ENCODE data around the gene TUBA1C. TPM values are rescaled to one million over a fixed set of nuclear protein-coding genes. Genes with fewer than 3 reads are reported as not detected.
A peak's percentile ranks its signal among the peaks of the same experiment; 100 is the strongest.

The TUBA1C gene
- total and polyA plus RNA-seq, 2 of the 4 experiments (the other 2 are of a cell fraction) = 1,420 to 2,555 TPM

- TF ChIP-seq CTCF (conservative IDR thresholded peaks at IDR 0.05; ENCODE audit: low read depth, low read length) (no peak), CEBPB (IDR thresholded peaks at IDR 0.05; ENCODE audit: low read depth, low read length) (no peak), RFX5 (IDR thresholded peaks at IDR 0.05; ENCODE audit: low read depth, low read length) (no peak)
Measured at GRCh38 chr12:49277466-49277865, 12.6 kb downstream of the TUBA1C start (continued).

GRCh38 chr12:49279706-49280159, 14.9 kb downstream of the TUBA1C start:
- Histone ChIP-seq H3K4me3 (ENCODE audit: insufficient read depth, low read depth, low read length) (no peak overlapping the region), H3K79me1 (ENCODE audit: low read depth in 1 of 2, low read length in 2 of 2) (peaks cover 0 to 3% of the 10 kb centered on the region in 2 experiments; a peak in 2 of 4 replicates), H3K4ac (ENCODE audit: low read depth, low read length) (no peak overlapping the region), H3K56ac (ENCODE audit: extremely low read depth, insufficient read depth, low read length) (no peak overlapping the region), H2AK9ac (replicated peaks; ENCODE audit: low read depth, low read length, poor library complexity) (no peak overlapping the region), H2AFZ (replicated peaks; ENCODE audit: low read length, poor library complexity) (no peak overlapping the region), H4K91ac (ENCODE audit: insufficient read depth, low read depth, low read length) (no peak overlapping the region), H3K27ac (ENCODE audit: insufficient read depth, low read length) (no peak overlapping the region), H3K4me1 (ENCODE audit: control insufficient read depth, insufficient read depth, low read length) (no peaks in the 10 kb centered on the region), H2BK20ac (ENCODE audit: low read depth, low read length) (no peak overlapping the region), H3K23ac (ENCODE audit: low read depth, low read length) (no peak overlapping the region; the same call in 1 of the 2 replicates), H4K20me1 (ENCODE audit: insufficient read depth, low read length) (peaks cover 18% of the 10 kb centered on the region; the same call in 1 of the 2 replicates), H2BK15ac (ENCODE audit: low read depth, low read length) (no peak overlapping the region), H4K8ac (ENCODE audit: low read depth in 2 of 2, low read length in 2 of 2) (no peak overlapping the region), H4K5ac (ENCODE audit: low read depth, low read length) (no peak overlapping the region), H3K18ac (ENCODE audit: low read depth, low read length) (no peak overlapping the region), H3K9me3 (ENCODE audit: control insufficient read depth, insufficient read depth, low read length) (no peaks in the 10 kb centered on the region), H3K9ac (ENCODE audit: low read depth, low read length) (no peak overlapping the region), H2BK5ac (ENCODE audit: low read depth, low read length, poor library complexity, severe bottlenecking) (no peak overlapping the region), H3K4me2 (ENCODE audit: low read depth, low read length) (no peak overlapping the region), H3K27me3 (ENCODE audit: control insufficient read depth, insufficient read depth, low read length) (peaks cover 4% of the 10 kb centered on the region; the same call in 1 of the 2 replicates), H3K14ac (replicated peaks; ENCODE audit: low read depth, low read length) (no peak overlapping the region), H2AK5ac (ENCODE audit: low read depth, low read length) (no peak overlapping the region), H3K36me3 (ENCODE audit: control insufficient read depth, insufficient read depth, low read length) (no peaks in the 10 kb centered on the region; the same call in 1 of the 2 replicates), H3K9me1 (ENCODE audit: insufficient read depth, low read length) (peaks cover 4% of the 10 kb centered on the region; the same call in 1 of the 2 replicates), H2BK120ac (ENCODE audit: low read depth, low read length) (no peak overlapping the region)
- no TSS peak for BruUV-seq (replicated peaks)
- intact Hi-C loops (cut with micrococcal nuclease) = no loop called here
- dilution Hi-C loops (cut with HindIII; ENCODE audit: low sequenced_read_pairs, unreplicated experiment) = no loop called here
- ATAC-seq (ENCODE audit: low read depth) (no peak), DNase-seq (no peak)
- ChIA-PET CTCF (interaction anchor here (1.4 kb wide), 1 partner anchor 9 kb away, joined by 5 read pairs; no protein-coding TSS in a partner anchor), POLR2A (ENCODE audit: unreplicated experiment) (no interaction called here)
- no peak for TF ChIP-seq CHD1 (IDR thresholded peaks at IDR 0.05; ENCODE audit: low read depth, low read length)
- no peak for TF ChIP-seq RCOR1 (IDR thresholded peaks at IDR 0.05; ENCODE audit: insufficient replicate concordance, low read length)
- no peak for TF ChIP-seq MAFK (IDR thresholded peaks at IDR 0.05; ENCODE audit: low read depth, low read length)
- 0 out of 2 replicates have a peak, but pooled peaks have one; percentile 27 for TF ChIP-seq CEBPB (IDR thresholded peaks at IDR 0.05; ENCODE audit: low read depth, low read length)
- 66% methylated on average over 5 of the region's 7 CpGs; no CpG with 5 or more reads in 1 of the 2 experiments for WGBS, 2 experiments (ENCODE audit: extremely low coverage in 2 of 2, insufficient read length in 1 of 2)
- in situ Hi-C loops (cut with MboI; ENCODE audit: low sequenced_read_pairs) = no loop called here

Data from IMR-90 (cell line).